A549 (cell line): ENCODE data around the gene MED9. TPM values are rescaled to one million over a fixed set of nuclear protein-coding genes. Genes with fewer than 3 reads are reported as not detected.

Experiments
- ATAC-seq, 2 experiments: fragments of 200-7000 bp in 1 of 2; fragments of >200 bp in 1 of 2; cut with Nextera tagmentation in 1 of 2; cut with Tn5 transposase in 1 of 2; 3 replicates each; pipeline versions ENCODE4 v1.8.0 to v1.9.1; 2018 to 2020; ENCODE audit warnings: mild to moderate bottlenecking in 1 of 2, moderate library complexity in 1 of 2
- CTCF ChIA-PET: fragments of 300-600 bp; sonication (Branson Sonifier 250); formaldehyde crosslinking; extraction: SDS; loops from one replicate; lab custom pipeline; 2021; ENCODE audit warnings: antibody characterized with exemption, inconsistent platforms; lab: Yijun Ruan, JAX
- POLR2A ChIA-PET: fragments of 350-600 bp; formaldehyde crosslinking; extraction: SDS; loops from one replicate; lab custom pipeline; 2021; ENCODE audit warnings: antibody characterized with exemption, inconsistent platforms; lab: Yijun Ruan, JAX
- DNase-seq, 2 experiments: peaks; one replicate each; pipeline versions ENCODE4 v3.0.0 to v3.0.0-alpha.2; 2011 to 2016; ENCODE audit warnings: low read depth in 1 of 2, low spot score in 1 of 2
- FAIRE-seq: peaks from 2 replicates; lab custom pipeline; 2011; peaks lifted over from hg19 to GRCh38; lab: Jason Lieb, UNC
- H3K27ac ChIP-seq, 2 experiments: fragments of >200 bp; sonication (Bioruptor Twin); formaldehyde crosslinking; 3 replicates each; pipeline ENCODE4 v1.5.1; 2016 to 2017
- H3K4me1 ChIP-seq: fragments of >200 bp; sonication (Bioruptor Twin); formaldehyde crosslinking; 3 replicates; pipeline ENCODE4 v1.6.1; 2016
- H3K4me2 ChIP-seq: fragments of >200 bp; sonication (Bioruptor Twin); formaldehyde crosslinking; 3 replicates; pipeline ENCODE4 v1.6.1; 2016
- H3K4me3 ChIP-seq: fragments of >200 bp; sonication (Bioruptor Twin); formaldehyde crosslinking; 3 replicates; pipeline ENCODE4 v1.5.1; 2016
- H3K9me3 ChIP-seq: fragments of >200 bp; sonication (Bioruptor Twin); formaldehyde crosslinking; 3 replicates; pipeline ENCODE4 v1.6.1; 2016
- EHMT2 ChIP-seq: fragments of 200-600 bp; sonication (generic); IDR thresholded peaks from 2 replicates; pipeline ENCODE4 v1.6.1; 2016; ENCODE audit warnings: antibody characterized with exemption, low read depth, mild to moderate bottlenecking, moderate library complexity
- POLR2AphosphoS2 ChIP-seq: conservative IDR thresholded peaks from 2 replicates; pipeline ENCODE4 v1.6.1; 2012; ENCODE audit warnings: low read length, improper control_type of control experiment, inconsistent platforms
- RAD21 ChIP-seq, 2 experiments: fragments of >200 bp in 1 of 2; sonication (Bioruptor Twin) in 1 of 2; formaldehyde crosslinking in 1 of 2; IDR thresholded peaks in 1 of 2; conservative IDR thresholded peaks in 1 of 2; 2 replicates in 1 of 2; 3 replicates in 1 of 2; pipeline ENCODE4 v1.6.1; 2012 to 2018; ENCODE audit warnings: inconsistent platforms in 1 of 2
- REST ChIP-seq: fragments of 200-600 bp; sonication (generic); IDR thresholded peaks from 2 replicates; pipeline ENCODE4 v1.6.1; 2016; ENCODE audit warnings: antibody characterized with exemption, mild to moderate bottlenecking, moderate library complexity
- USF2 ChIP-seq: fragments of 450-650 bp; IDR thresholded peaks from 2 replicates; pipeline ENCODE4 v1.6.1; 2014; ENCODE audit warnings: antibody characterized with exemption
- ZNF302 ChIP-seq: fragments of 250-450 bp; sonication (Bioruptor Pico); IDR thresholded peaks from 2 replicates; pipeline ENCODE4 v1.9.0; 2021; ENCODE audit warnings: inconsistent platforms, mild to moderate bottlenecking, moderate library complexity
- WGBS: methylation state at CpG from one replicate; pipeline ENCODE4 v1.1.6; 2017; ENCODE audit errors: missing lambda C conversion rate; 5-methylcytosine and 5-hydroxymethylcytosine counted together
- polyA plus RNA-seq, 4 experiments: library from polyadenylated mRNA; depleted of rRNA in 3 of 4; stranded (reverse); fragments of >200 nt; fragmentation: RNase III in 1 of 4; extraction: RNeasy Plus Mini Kit Qiagen cat#74134 plus additional on column Dnase treatment in 1 of 4; gene quantifications; 2 replicates in 3 of 4; 3 replicates in 1 of 4; pipeline ENCODE4 v1.2.3, GENCODE V29; 2011 to 2017
- TF ChIP-seq, protein P1 (sequence below): fragments of >200 bp; sonication (Bioruptor Twin); formaldehyde crosslinking; IDR thresholded peaks from 2 replicates; pipeline ENCODE4 v1.6.1; 2016
- TF ChIP-seq, protein P2 (sequence below): fragments of 250-450 bp; sonication (Bioruptor Pico); IDR thresholded peaks from 2 replicates; pipeline ENCODE4 v1.5.0; 2020; ENCODE audit warnings: low read depth, mild to moderate bottlenecking, moderate library complexity

Gene MED9
- polyA plus RNA-seq, 2 of the 4 experiments (the other 2 are of a cell fraction): 15.2 to 17.4 TPM

DNA sequence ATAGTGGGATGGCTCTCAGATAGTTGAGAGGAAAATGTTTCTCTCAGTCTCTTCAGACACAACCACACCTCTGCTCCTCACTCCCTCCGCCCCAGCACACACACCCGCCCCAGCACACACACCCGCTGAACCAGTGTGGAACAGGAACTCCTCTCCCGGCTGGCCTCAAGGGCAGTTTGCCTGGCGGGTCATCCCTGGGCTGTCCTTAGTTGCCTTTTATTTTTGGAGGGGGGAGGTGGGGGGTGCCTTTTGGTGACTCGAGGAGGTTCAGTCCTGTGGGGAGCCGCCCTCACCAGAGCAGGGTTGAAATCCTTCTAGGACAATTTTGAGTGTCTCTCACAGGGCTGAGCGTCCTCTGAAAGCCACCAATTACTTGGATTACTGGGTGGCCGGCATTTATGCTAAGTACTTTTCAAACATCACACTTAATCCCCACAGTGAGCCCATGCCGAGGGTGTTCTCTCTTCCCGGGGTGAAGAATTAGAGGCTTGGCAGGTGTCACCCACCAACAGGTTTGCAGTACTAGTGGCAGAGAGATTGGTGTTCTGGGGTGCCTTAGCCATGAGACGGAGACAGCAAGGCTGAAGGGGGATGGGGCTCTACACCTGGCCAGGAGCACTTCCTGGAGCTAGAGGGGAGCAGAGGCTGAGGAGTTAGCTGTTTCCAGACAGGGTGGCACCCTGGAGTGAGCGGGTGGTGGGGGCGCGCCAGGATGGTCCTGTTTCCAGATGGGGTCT, 16.6 kb downstream of the MED9 start:
- 87% methylated on average over 15 of the region's 15 CpGs for WGBS
- H3K27ac ChIP-seq: no peak overlapping the region
- FAIRE-seq (no peak), ATAC-seq (no peak), DNase-seq (no peak)
- POLR2A ChIA-PET: no interaction called here
- H3K4me1 ChIP-seq: peaks cover 4% of the 10 kb centered on the region; the same call in 2 of the 3 replicates
- TF ChIP-seq EHMT2 (no peak), POLR2AphosphoS2 (peak; percentile 39; the same call in 1 of the 2 replicates), REST (no peak), ZNF302 (CRISPR knock-in tag) (no peak)
- TF ChIP-seq, protein P1, sequence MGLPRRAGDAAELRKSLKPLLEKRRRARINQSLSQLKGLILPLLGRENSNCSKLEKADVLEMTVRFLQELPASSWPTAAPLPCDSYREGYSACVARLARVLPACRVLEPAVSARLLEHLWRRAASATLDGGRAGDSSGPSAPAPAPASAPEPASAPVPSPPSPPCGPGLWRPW: no peak
- H3K4me2 ChIP-seq: no peak overlapping the region
- CTCF ChIA-PET: interaction anchor here (1.0 kb wide), 1 partner anchor 76 kb away, joined by 3 read pairs; no protein-coding TSS in a partner anchor
- H3K4me3 ChIP-seq: no peak overlapping the region
- no peaks in the 10 kb centered on the region for H3K9me3 ChIP-seq

- 0 out of 2 replicates have a peak, but pooled peaks have one; percentile 6 for TF ChIP-seq POLR2AphosphoS2
- TF ChIP-seq, protein P2, sequence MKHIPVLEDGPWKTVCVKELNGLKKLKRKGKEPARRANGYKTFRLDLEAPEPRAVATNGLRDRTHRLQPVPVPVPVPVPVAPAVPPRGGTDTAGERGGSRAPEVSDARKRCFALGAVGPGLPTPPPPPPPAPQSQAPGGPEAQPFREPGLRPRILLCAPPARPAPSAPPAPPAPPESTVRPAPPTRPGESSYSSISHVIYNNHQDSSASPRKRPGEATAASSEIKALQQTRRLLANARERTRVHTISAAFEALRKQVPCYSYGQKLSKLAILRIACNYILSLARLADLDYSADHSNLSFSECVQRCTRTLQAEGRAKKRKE (CRISPR knock-in tag): no peak
- TF ChIP-seq RAD21 (conservative IDR thresholded peaks at IDR 0.05 in 1 of 2, IDR thresholded peaks at IDR 0.05 in 1 of 2): no peak
- TF ChIP-seq, all 56 proteins: peak for 1
- ChIA-PET POLR2A (no interaction called here), CTCF (no interaction called here)
- Histone ChIP-seq H3K9me3 (no peaks in the 10 kb centered on the region), H3K4me2 (no peak overlapping the region), H3K4me3 (no peak overlapping the region), H3K27ac (no peak overlapping the region), H3K4me1 (peaks cover 4% of the 10 kb centered on the region; the same call in 2 of the 3 replicates)
- 83% methylated on average over 5 of the region's 5 CpGs for WGBS
- no peak for ATAC-seq
- no peak for FAIRE-seq
- no peak for DNase-seq
Observed at GRCh38 chr17:17493986-17494466, 17.2 kb downstream of the MED9 start.

DNA sequence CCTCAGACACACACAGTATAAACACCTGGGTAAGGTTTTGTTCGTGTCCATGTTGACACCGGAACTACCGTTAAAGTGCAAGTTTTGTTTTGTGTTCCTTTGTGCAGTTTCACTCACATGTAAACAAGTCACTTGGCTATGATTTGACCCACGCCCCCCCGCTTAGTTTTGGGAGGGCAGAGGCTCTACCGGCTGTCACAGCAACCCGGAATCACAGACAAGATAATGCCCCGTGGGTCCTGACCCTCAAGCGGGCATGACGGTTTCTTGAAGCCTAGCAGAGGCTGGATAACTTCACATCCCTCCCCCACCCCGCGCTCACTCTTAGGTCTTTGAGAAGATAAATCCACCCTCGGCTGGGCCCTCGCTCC, 17.7 kb downstream of the MED9 start:
- ChIA-PET CTCF (interaction anchor here (1.0 to 3.7 kb wide), 3 partner anchors 138 to 146 kb away, joined by 4 to 43 read pairs (median 4); no protein-coding TSS in a partner anchor), POLR2A (no interaction called here)
- Histone ChIP-seq H3K4me1 (peaks cover 4% of the 10 kb centered on the region; the same call in 2 of the 3 replicates), H3K9me3 (no peaks in the 10 kb centered on the region), H3K4me2 (no peak overlapping the region), H3K27ac (no peak overlapping the region), H3K4me3 (no peak overlapping the region)
- ATAC-seq: no peak
- WGBS: 78% methylated on average over 10 of the region's 14 CpGs
- FAIRE-seq: no peak
- DNase-seq: no peak
- TF ChIP-seq USF2 (no peak), POLR2AphosphoS2 (0 out of 2 replicates have a peak, but pooled peaks have one; percentile 9)
